Measurements from ENCODE around the gene GPR65.

GPR65 gene

GRCh38 chr14:88043529-88044443 is 38.9 kb downstream of the GPR65 start:
- TF ChIP-seq CTCF (conservative IDR thresholded peaks at IDR 0.05; ENCODE audit: low read depth) = no peak
- no peak overlapping the region for H3K27ac ChIP-seq
- ChIA-PET POLR2A (ENCODE audit: low non-redundant PET) (no interaction called here), CTCF (no interaction called here)
- DNase-seq (ENCODE audit: low spot score) = no peak

GRCh38 chr14:88044444-88044758 is 39.5 kb downstream of the GPR65 start:
- TF ChIP-seq CTCF (conservative IDR thresholded peaks at IDR 0.05; ENCODE audit: low read depth) = no peak
- no peak for DNase-seq (ENCODE audit: low spot score)
- ChIA-PET CTCF (no interaction called here), POLR2A (ENCODE audit: low non-redundant PET) (no interaction called here)
- H3K27ac ChIP-seq = no peak overlapping the region

GRCh38 chr14:88044776-88045446 is 40.0 kb downstream of the GPR65 start:
- CTCF ChIA-PET = no interaction called here
- DNase-seq (ENCODE audit: low spot score) = no peak
- POLR2A ChIA-PET (ENCODE audit: low non-redundant PET) = no interaction called here
- no peak overlapping the region for H3K27ac ChIP-seq
- TF ChIP-seq CTCF (conservative IDR thresholded peaks at IDR 0.05; ENCODE audit: low read depth) = no peak

GRCh38 chr14:88045705-88046104 is 40.8 kb downstream of the GPR65 start:
- no peak for TF ChIP-seq CTCF (conservative IDR thresholded peaks at IDR 0.05; ENCODE audit: low read depth)
- ChIA-PET POLR2A (ENCODE audit: low non-redundant PET) (no interaction called here), CTCF (no interaction called here)
- H3K27ac ChIP-seq = no peak overlapping the region
- no peak for DNase-seq (ENCODE audit: low spot score)

GRCh38 chr14:88048351-88048750 is 43.4 kb downstream of the GPR65 start:
- CTCF ChIA-PET = interaction anchor here (0.5 kb wide), 1 partner anchor 54 kb away, joined by 3 read pairs; no protein-coding TSS in a partner anchor
- POLR2A ChIA-PET (ENCODE audit: low non-redundant PET) = no interaction called here
- no peak for DNase-seq (ENCODE audit: low spot score)
- TF ChIP-seq CTCF (conservative IDR thresholded peaks at IDR 0.05; ENCODE audit: low read depth) = no peak
- no peak overlapping the region for H3K27ac ChIP-seq

- TF ChIP-seq CTCF (conservative IDR thresholded peaks at IDR 0.05; ENCODE audit: low read depth) = no peak
- no peak overlapping the region for H3K27ac ChIP-seq
- ChIA-PET POLR2A (ENCODE audit: low non-redundant PET) (no interaction called here), CTCF (no interaction called here)
- no peak for DNase-seq (ENCODE audit: low spot score)
These were observed 44.3 kb downstream of the GPR65 start for GRCh38 chr14:88049266-88049665.
